CD4-positive, alpha-beta T cell treated with Interleukin-4 for 1 hour (primary cell): ENCODE results near the gene ACTN4.
A peak's percentile ranks its signal among the peaks of the same experiment; 100 is the strongest.

Source experiments
- DNase-seq, 2 donors: peaks; one replicate each; pipeline ENCODE4 v3.0.0-alpha.2; 2020 to 2022

Gene ACTN4

DNA sequence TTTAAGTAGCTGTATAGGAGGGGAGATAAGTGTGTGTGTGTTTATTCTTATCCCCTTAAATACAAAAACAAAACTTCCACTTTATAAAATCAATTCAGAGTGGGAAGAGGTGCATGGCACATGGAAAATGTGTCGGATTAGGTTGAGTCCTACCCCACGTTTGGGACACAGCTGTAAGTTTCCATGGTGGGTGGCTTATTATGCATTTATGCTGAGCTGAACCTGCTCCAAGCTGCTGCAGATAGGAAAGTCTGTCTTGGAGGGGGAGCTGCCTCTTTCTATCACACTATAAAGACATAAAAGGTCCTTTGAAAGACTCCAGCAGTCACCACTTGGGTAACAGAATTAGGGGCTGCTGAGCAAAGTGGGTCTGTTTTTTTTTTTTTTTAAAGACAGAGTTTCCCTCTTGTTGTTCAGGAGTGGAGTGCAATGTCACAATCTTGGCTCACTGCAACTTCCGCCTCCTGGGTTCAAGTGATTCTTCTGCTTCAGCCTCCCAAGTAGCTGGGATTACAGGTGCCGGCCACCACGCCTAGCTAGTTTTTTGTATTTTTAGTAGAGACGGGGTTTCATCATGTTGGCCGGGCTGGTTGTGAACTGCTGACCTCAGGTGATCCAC is 15.2 kb downstream of the ACTN4 start:
- no peak for DNase-seq

DNA sequence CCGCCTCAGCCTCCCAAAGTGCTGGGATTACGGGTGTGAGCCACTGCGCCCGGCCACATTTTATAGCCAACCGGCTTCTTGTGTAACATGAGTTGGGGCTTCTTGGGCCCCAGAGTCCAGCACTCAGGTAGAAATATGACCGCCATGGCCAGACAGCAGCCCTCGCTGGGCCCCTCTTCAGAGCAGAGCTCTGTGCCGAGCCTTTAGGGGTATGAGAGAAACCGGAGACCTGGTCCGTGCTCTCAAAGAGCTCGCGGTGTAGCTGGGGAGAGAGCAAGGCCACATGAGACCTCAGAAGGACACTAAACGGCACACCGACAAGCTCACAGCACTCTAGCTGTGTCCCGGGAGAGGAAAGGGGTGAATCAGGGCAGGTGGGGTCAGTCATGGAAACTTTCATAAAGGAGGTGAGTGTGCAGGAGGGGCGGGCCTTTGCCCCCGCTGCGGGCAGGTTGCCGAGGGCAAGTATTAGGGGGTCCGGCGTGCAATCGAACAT is 15.8 kb downstream of the ACTN4 start:
- DNase-seq, result no peak

DNA sequence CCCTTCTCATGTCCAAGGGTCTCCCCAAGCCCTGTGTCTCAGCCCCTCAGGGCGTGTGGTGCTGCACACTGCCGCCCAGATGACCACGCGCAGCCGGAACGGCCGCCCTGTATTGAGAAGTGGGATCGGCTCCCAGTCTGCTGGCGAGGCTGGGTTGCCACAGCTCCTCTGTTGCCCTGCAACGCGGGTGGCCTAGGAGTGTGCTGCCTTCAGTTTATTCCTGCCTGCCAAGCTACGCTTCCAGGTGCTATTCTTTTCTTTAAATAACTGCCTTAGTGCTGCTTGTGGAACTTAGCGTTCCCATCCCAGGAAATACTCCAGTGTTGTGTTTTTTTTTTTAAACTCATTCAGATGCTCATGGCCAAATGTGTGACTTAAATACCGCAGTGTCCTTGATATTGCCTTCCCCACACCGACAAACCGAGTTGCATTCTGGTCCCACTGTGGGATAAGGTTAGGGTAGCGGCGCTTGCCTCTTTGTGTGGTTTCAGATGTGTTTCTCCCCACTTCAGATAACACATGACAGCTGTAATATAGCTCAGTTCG is 16.6 kb downstream of the ACTN4 start:
- DNase-seq, result peak; percentile 32 to 41

DNA sequence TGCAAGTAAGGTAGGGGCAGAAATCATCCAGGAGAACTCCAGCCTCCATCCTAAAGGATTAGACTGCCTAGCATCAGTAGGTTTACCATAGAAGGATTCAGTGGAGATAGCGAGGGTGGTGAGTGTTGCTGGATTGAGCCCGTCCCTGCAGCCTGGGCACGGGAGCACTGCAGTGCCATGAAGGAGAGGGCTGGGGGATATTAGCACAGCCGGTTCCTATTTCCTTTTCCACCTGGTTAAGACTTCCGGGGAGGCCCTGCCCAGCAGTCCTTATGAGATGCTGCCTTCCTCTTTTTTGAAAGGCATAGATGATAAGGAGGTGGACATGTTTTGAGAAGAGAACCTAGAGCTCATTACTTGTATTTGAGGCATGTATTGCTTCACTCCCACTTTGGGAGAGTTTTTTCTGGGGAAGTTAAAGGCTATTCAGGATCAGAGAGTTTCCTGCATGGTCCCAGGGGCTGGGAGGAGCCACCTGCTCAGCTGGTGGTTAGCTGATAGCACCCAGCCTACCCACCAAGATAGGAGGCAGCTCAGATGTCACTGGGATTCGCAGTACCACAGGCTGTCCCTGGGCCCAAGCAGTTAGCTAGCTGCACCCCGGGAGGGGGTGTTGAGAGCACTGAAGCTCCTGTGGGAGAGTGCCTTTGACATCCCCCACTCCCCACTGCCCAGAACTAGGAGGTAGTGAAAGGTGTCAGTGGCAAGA is 17.2 kb downstream of the ACTN4 start:
- DNase-seq, result no peak

DNA sequence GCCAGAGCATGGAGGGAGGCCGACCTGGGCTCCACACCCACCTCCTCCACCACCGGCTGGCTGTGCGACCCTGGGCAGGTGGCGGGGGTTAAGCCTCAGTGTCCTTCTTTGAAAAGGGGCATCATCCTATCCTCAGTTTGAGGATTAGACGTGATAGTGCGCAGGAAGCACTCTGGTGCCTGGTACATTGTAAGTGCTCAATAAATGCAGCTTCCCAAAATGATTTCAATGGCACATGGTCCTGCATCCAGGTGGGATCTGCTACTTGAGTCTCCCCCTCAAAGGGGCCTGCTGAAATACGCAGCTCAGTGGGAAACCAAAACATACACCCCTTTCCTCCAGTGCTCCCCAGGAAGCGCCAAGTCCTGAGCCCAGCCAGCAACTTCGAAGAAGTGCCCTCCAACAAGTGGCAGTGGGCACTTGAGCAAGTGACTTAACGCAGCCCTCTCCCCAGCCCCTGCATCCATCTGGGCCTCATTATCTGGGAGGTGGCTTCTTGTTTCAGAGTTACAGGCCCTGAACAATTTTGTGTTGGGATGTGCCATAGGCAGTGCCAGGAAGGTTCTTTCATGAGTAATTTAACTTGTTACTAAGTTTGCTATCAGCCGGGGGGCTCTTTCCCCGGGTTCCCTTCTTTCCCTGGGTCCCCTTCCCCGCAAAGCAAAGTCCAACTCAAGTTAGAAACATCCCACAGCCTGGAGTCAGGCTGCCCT is 17.9 kb downstream of the ACTN4 start:
- DNase-seq, result no peak

DNA sequence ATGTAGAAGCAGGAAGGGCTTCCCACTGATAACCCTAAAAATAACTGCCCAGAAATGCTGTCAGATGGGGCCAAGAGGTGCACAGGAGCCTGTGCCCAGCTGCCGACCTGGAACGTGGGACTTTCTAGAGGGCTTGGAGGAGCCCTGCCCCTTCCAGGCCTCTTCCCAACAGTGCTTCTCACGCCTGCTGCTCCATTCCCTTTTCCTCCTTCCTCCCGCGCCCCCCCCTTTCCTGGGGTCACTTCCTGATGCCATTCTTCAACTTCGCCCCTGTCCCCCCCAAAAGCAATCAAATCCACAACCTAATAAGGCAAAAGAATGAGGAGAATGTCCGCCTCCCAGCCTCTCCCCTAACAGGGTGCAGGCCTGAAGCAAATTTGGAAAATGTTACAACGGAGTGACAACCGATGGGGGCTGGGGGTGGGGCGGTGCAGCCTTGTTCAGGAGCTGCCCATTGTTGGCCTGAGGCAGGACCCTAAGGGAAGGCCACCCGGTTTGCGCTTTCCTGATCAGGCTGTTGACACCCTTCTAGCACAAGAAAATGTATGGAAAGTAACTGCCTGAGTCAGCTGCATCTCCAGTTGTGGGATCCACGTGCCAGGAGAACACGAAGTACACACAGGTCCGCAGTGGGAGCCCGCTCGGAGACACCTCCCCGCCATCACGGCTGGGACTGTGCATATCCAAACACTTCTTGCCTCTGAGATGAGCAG is 18.7 kb downstream of the ACTN4 start:
- DNase-seq, result no peak

DNA sequence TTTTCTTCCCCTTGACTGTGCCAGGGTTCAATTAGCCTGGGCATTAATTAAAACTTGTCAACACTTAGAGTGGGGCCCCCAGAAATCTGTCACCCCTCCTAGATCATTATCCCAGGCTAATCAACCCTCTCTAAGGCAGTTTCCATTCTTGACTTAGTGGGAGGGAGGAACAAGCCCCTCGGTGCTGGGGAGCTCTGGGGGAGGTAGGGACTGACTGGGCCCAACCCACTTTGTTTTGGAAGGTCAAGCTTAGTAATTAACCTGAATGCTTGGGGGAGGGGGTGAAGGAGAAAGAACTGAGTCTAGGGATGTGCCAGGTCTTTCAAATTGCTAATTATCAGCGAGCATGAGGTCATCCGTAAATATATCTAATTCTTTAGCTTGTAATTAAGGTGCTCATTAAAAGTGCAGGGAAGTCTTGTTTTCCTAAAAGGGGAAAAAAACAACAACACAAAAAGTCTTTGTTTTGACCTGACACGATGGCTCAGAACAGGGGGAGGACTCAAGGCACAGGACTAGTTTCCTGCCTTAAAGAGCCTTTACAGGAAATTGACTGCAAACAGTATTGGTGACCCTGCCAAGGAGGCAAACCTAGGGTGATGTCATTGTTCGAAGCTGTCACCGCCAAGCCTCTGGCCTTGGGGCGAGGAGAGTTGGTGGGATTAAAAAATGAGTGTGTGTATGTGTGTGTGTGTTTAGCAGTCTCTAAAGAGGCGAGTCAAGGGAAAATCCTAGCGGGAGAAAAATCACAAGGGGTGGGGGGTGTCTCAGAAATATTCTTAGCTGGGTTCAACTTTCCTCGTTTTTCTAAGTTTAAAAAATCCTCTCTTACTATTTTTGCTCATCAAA is 19.4 kb downstream of the ACTN4 start:
- DNase-seq, result peak; percentile 41 to 64

DNA sequence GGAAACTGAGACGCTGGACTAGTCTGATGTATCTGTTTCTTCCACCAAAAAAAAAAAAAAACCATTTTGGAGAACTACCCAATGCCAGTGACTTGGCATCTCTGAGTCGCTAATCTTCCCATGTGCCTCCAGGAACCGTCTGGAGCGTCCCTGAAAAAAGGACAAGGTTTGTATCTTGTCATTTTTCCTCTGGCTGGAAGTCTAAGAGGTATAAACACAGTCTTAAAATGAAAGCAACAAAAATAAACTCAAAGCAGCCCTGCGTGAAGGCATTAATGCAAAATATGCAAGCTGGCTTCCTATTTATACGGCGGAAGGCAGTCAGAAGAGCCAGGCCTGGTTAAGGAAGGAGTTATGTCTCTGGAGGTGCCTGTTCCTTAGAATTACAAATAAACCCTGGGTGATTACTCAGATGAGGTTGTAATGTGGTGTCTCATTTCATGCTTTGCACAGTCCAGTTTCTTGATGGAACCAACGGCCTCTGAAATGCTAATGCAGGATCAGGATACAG is 20.3 kb downstream of the ACTN4 start:
- no peak for DNase-seq

DNA sequence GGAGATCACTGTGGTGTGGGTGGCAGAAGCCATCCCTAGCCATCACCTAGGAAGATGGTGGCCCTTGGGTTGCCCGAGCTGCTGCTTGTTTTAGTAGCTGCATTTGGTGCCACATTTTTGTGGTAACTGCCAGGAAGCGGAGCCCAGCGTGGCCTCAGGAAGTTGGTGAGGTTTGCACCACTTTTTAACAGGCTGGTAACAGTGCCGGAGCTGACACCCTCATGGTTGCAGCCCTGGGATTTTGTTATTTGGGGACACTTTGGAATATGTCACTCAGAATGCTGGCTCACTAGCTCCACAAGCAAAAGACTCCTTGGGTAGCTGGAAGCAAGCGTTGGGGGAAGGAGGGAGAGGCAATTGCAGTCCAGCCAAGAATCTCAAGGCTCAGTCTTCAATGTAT is 22.1 kb downstream of the ACTN4 start:
- no peak for DNase-seq

DNA sequence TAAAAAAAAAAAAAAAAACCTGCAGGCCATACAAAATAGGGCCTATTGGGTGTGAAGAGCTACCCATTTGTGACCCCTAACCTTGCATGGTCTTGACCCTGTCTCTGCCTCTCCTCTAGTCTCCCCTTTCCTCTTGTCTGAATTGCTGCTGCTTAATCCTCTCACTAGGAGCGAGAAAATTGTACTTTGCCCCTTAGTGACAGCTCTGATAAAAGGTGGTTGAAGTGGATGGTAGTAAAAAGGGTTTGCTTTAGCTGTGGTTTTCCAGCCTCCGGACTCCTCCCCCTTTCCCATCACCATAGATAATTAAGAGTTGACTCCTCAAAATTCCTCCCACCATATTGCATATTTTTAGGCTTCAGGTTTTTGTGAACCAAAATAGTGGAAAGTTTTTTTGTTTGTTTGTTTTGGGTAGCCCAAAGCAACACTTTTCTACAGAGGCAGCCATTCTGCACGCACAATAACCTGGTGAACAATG is 23.5 kb downstream of the ACTN4 start:
- no peak for DNase-seq

DNA sequence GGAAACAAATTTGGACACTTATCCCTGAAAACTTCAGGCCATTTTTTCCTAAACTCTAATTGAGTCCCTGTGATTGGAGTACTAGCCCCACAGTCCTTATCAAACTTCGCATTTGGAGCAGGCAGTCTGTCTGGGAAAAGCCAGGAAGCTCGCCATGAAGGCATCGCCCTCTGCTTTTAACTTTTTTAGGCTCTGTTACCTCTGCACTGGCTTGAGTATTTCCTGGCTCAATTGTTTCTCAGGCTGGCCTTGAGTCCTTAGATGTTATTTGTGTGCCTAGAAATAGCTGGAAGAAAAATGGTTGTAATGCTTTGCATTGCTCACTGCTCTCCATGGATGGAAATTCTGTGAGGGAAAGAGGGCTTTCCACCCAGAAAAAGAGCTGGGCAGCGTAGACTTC is 24.2 kb downstream of the ACTN4 start:
- DNase-seq, result no peak

DNA sequence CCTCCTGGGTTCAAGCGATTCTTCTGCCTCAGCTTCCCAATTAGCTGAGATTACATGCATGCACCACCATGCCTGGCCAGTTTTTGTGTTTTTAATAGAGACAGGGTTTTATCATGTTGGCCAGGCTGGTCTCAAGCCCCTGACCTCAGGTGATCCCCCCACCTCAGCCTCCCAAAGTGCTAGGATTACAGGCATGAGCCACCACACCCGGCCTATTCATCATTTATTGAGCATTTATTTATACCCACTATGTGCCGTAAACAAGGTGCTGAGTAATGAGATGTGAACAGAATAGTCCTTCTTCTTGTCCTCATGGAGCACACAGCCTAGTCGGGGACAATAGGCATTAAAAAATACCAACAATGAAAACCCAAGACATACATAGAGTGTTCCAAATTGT is 25.6 kb downstream of the ACTN4 start:
- DNase-seq, result no peak

DNA sequence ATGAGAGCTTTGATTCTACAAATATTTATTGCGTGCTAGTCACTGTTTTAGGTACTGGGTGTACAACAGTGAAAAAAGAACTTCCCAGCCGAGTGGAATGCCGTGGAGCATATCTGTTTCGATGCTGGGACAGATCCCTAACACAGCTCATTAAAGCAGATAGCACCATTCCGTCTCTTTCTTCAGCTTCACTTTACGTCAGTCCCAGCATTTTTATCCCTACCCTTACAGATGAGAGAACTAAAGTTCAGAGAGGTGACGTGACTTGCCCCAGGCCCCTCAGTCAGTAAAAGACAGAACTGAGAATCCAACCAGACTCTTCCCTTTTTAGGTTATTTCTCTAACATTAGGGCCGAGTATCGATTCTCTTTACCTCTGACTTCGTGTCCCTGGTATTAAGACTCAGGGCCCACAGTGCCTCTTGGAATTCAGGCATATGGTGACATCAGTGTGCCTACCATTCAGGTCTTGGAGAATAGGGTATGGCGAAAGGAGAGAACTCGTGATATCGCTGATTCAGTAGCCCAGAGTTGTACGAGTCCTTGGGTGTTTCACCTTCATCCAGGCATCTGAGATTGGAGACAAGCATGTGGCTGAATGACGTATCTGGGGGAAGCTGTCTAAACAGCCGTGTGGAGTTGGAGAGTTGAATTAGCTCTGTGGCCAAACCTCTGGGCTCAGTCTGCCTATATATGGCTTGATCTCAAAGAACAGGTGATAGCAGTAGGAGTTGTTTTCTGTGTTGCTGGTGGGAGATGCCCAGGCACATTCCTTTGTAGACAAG is 27.1 kb downstream of the ACTN4 start:
- no peak for DNase-seq

DNA sequence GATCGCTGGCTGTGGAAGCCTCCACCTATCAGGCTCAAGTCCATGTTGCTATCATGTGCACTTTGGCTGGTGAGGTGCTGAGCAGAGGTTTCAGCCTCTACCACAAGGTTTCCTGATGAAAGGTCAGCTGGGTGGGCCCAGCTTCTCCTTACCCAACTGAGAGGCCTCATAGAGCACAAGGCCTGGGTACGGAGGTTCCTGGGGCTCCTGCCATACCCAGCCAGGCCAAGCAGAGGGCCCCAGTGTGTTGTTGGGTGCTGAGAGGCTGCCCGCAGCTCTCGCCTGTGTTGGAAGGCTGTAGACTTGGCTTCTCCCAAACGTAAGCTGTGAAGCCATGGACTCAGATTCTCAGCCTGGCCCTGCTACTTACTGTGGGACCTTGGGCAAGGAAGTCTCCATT is 28.2 kb downstream of the ACTN4 start:
- DNase-seq, result peak in 1 of 2 donors; percentile 44

DNA sequence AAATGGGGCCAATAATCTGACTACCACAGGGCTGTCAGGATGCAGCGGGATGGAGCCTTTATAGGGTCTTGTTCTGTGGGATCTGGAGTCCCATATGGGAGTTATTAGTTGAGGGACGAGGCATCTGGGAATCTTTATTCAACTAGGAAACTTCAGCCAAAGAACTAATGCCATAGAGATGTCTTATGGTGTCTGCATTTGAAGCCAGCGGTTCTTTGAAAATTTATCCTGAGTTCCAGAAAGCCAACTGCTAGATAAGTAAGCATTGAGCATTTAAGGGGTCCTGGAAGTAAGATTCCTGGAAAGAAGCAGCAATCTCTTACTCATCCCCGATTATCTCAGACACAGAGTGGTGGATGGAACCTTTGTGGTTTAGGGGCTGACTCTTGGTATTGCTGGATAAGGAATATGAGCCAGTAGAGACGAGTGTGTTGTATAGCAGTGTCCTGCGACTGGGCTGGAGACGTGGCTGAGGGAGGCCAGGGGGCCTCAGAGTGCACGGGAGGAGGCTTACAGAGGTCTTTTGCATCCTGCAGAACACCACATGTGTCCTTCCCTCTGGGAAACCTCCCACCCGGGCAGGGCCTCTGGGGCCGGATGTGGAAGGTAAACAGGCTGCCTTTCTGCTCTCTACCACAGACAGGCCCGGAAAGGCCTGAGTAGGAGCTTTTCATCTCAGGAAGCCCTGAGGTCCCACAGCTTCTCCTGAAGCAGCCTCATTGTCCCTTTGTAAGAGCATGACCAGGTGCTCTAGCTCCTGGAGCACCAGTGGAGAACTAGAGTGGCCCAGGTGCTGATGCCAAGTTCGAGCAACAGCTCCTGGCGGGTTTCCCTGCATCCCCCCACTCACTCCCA is 28.8 kb downstream of the ACTN4 start:
- DNase-seq, result no peak

DNA sequence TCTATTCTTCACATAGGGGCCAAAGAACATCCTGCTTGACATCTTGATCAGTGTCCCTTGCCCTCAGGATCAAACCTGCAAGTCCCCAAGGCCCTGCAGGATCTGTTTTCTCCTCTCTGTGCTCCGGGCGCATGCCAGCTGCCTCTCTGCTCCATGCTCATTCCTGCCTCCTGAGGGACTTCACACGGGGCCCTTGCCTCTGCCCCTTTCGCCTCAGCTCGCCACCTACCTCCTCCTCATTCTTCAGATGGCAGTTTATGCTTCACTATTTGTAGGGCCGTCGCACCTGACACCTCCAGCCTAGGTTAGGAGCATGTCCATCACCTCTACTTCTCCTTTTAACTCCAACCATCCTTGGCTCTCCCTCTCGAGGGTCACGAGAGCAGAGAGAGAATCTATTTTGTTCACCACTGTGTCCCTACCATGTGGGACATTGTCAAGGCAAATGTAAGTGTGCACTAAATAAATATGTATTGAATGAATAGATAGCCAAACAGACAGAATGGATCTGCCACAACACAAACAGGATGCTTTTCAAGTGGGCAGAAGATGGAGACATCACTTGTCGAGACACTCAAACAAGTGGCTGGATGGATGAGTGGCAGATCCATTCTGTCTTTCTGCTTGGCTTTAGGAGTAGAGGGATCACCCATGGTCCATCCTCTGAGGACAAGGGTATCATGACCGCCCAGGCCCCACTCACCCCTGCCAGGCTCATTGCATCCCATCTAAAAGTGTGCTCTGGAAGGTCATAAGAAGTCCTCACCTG is 29.6 kb downstream of the ACTN4 start:
- no peak for DNase-seq

DNA sequence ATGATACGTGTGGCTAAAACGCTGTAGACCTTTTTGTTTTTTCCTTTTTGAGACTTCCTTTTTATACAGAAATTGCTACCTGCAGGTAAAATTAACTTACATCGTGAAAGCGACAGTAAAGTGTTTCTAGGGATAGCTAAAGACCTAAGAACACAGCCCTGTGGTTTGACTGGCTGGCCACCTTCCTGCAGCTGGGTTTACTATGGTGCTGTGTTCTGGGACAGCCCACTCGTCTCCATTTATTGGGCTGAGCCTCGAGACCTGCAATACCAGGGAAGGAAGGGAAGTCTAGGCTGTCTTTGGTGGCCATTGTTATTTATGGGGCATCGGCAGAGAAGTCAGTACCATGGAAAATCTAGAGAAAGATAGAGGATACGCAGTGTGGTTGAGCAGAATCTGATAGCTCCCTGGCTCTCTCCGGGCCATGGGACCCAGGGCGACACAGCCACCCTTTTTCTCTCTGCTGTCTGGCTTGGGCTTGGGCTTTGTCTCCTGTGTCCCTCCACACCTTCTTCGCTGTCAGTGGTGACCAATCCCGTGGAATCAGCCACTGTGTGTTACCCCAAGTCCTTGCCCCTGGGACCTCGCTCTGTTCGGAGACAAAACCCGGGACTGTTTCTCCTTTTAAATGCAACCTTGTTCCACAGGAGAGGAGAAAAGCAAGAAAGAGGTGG is 30.9 kb downstream of the ACTN4 start:
- no peak for DNase-seq

DNA sequence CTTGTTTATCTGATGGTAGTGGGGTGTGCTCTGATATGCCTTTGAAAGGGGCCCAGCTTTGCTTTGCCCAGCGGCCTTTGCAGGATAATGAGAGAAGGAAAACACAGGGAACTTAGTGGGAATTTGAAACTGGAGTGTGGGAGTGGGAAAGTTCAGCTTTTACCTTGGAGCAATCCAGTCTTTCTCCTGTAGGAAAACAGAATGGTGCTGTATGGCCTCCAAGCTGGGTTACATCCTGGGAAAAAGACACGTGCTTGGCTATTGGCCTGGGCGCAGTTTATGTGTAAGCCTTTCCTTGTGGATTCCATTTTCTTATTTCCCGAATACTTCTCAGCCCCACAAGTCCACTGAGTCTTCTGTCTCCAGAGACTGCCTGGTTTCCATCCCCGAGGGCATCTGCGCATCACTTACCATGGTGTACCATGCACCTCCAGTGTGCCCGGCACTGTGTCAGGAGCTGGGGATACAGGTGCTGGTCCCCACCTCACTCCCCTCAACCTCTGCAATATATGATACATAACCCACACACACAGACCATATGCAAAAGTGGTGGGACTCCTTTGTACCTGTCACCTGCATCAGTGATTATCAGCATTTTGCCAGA is 31.5 kb downstream of the ACTN4 start:
- no peak for DNase-seq
